Effector memory CD4-positive, alpha-beta T cell (primary cell): ENCODE measurements around the gene AGL.
"Not testable (repeated sequence)": the region's sequence is repeated elsewhere in the genome, so short reads cannot be mapped to it uniquely, and the experiment has no call there.

Source experiments
- DNase-seq, 3 donors: peaks; one replicate each; pipeline ENCODE4 v3.0.0-alpha.2; 2020
- H3K27ac ChIP-seq: 2 replicates; pipeline ENCODE4 v1.7.0; 2013; ENCODE audit warnings: mild to moderate bottlenecking, low read length, moderate library complexity; ENCODE audit not compliant: insufficient read depth, poor library complexity, severe bottlenecking
- H3K27me3 ChIP-seq: replicated peaks from 2 replicates; pipeline ENCODE4 v1.7.0; 2013; ENCODE audit warnings: mild to moderate bottlenecking, low read length; ENCODE audit not compliant: insufficient read depth, control insufficient read depth, poor library complexity, severe bottlenecking
- H3K36me3 ChIP-seq: 2 replicates; pipeline ENCODE4 v1.7.0; 2013; ENCODE audit warnings: mild to moderate bottlenecking, low read length, moderate library complexity; ENCODE audit not compliant: control insufficient read depth, insufficient read depth
- H3K4me1 ChIP-seq: 2 replicates; pipeline ENCODE4 v1.7.0; 2013; ENCODE audit warnings: low read length, mild to moderate bottlenecking; ENCODE audit not compliant: control insufficient read depth, insufficient read depth, poor library complexity, severe bottlenecking
- H3K4me3 ChIP-seq: 2 replicates; pipeline ENCODE4 v1.7.0; 2013; ENCODE audit warnings: low read length, low read depth, mild to moderate bottlenecking; ENCODE audit not compliant: insufficient read depth, poor library complexity, severe bottlenecking
- H3K9me3 ChIP-seq: 2 replicates; pipeline ENCODE4 v1.7.0; 2013; ENCODE audit warnings: mild to moderate bottlenecking, low read length, moderate library complexity; ENCODE audit not compliant: control insufficient read depth

AGL gene

DNA sequence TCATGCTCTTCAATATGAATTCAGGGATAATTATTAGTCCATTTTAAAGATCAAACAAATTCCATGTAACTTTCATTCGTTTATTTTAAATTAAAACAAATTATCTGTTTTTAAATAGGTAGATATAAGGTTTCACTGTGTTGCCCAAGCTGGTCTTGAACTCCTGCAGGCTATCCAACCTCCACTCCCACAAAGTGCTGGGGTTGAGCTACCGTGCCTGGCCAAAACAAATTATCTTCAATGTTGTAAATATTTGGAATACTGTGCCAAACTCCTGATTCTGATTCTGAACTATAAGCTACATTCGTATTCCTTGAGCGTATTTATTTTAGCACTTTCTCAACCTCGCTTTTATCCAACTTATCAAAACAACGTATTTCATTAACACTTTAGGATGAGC is 19.6 kb downstream of the AGL start:
- no peaks in the 10 kb centered on the region for H3K4me1 ChIP-seq
- no peak overlapping the region for H3K27ac ChIP-seq
- no peak for DNase-seq
- no peaks in the 10 kb centered on the region for H3K9me3 ChIP-seq
- peaks cover 15% of the 10 kb centered on the region for H3K36me3 ChIP-seq
- H3K27me3 ChIP-seq = no peaks in the 10 kb centered on the region
- no peak overlapping the region for H3K4me3 ChIP-seq

- Histone ChIP-seq H3K4me3 (no peak overlapping the region), H3K9me3 (no peaks in the 10 kb centered on the region), H3K36me3 (peaks cover 14% of the 10 kb centered on the region), H3K27me3 (no peaks in the 10 kb centered on the region), H3K27ac (no peak overlapping the region), H3K4me1 (no peaks in the 10 kb centered on the region)
- no peak for DNase-seq
Measured at GRCh38 chr1:99872063-99872462, 21.9 kb downstream of the AGL start.

DNA sequence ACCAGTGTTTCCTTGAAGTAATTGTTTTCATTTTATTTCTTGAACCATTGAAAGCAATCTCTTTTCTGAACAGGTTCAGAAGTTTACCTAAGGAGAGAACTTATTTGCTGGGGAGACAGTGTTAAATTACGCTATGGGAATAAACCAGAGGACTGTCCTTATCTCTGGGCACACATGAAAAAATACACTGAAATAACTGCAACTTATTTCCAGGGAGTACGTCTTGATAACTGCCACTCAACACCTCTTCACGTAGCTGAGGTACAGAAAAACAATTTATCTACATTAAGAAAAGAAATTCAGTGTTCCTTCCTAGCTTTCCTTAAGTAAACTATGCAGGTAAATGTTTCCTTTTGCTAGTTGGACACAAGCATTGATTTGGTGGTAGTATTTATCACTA is 27.4 kb downstream of the AGL start:
- no peak overlapping the region for H3K27ac ChIP-seq

DNA sequence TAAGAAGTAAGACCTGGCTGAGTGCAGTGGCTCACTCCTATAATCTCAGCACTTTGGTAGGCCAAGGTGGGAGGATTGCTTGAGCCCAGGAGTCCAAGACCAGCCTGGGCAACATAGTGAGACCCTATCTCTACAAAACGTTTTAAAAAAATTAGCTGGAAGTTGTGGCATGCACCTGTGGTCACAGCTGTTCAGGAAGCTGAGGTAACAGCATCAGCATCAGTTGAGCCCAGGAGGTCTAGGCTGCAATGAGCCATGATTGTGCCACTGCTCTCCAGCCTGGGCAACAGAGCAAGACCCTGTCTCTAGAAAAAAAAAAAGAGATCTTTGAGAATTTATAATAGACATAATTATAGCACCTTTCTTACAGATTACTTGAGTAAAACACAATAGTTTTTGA is 36.0 kb downstream of the AGL start:
- H3K4me1 ChIP-seq = no peaks in the 10 kb centered on the region
- H3K4me3 ChIP-seq = no peak overlapping the region
- peaks cover 30% of the 10 kb centered on the region for H3K36me3 ChIP-seq
- DNase-seq = no peak
- no peaks in the 10 kb centered on the region for H3K9me3 ChIP-seq
- H3K27me3 ChIP-seq = no peaks in the 10 kb centered on the region
- no peak overlapping the region for H3K27ac ChIP-seq

More for the DNA sequence above, 27.4 kb downstream of the AGL start:
- Histone ChIP-seq H3K4me3 (no peak overlapping the region), H3K27me3 (no peaks in the 10 kb centered on the region), H3K4me1 (no peaks in the 10 kb centered on the region), H3K9me3 (no peaks in the 10 kb centered on the region), H3K36me3 (peaks cover 26% of the 10 kb centered on the region)
- no peak for DNase-seq

- no peak for DNase-seq
- Histone ChIP-seq H3K4me1 (no peaks in the 10 kb centered on the region), H3K36me3 (peaks cover 30% of the 10 kb centered on the region), H3K27me3 (no peaks in the 10 kb centered on the region), H3K27ac (no peak overlapping the region), H3K4me3 (no peak overlapping the region), H3K9me3 (no peaks in the 10 kb centered on the region)
Measured at GRCh38 chr1:99886841-99887240, 36.7 kb downstream of the AGL start.

- Histone ChIP-seq H3K4me1 (no peaks in the 10 kb centered on the region), H3K27ac (no peak overlapping the region), H3K27me3 (no peaks in the 10 kb centered on the region), H3K36me3 (peaks cover 24% of the 10 kb centered on the region), H3K9me3 (no peaks in the 10 kb centered on the region), H3K4me3 (no peak overlapping the region)
- DNase-seq = no peak
Measured at GRCh38 chr1:99887890-99888289, 37.7 kb downstream of the AGL start.

DNA sequence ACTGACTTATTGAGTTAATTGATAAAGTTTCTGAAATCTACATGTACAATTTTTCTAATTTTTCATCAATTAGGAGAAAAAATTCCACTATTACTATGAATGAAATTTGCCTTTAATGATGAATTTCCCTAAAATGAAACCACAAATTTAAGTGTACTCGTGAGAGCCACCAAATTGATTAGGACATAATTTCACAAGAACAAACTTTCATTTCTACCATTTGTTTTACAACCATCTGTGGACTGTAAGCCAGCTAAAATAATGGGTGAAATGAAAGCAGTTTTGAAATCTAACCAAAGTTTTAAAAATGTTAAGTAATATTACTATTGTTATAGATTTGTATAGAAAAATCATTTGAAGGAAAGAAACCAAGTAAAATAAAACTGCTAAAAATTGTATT is 41.8 kb downstream of the AGL start:
- H3K9me3 ChIP-seq = no peaks in the 10 kb centered on the region
- no peak for DNase-seq
- no peaks in the 10 kb centered on the region for H3K27me3 ChIP-seq
- H3K27ac ChIP-seq = no peak overlapping the region
- H3K4me1 ChIP-seq = no peaks in the 10 kb centered on the region
- H3K4me3 ChIP-seq = no peak overlapping the region
- H3K36me3 ChIP-seq = peaks cover 20% of the 10 kb centered on the region

- H3K4me1 ChIP-seq, H3K27ac ChIP-seq, H3K9me3 ChIP-seq, DNase-seq, H3K27me3 ChIP-seq, H3K4me3 ChIP-seq: not testable (repeated sequence)
- H3K36me3 ChIP-seq = peaks cover 11% of the 10 kb centered on the region
Measured at GRCh38 chr1:99903278-99903677, 53.1 kb downstream of the AGL start.

- Histone ChIP-seq H3K27me3 (no peaks in the 10 kb centered on the region), H3K27ac (no peak overlapping the region), H3K4me1 (no peaks in the 10 kb centered on the region), H3K9me3 (no peaks in the 10 kb centered on the region), H3K4me3 (no peak overlapping the region), H3K36me3 (peaks cover 15% of the 10 kb centered on the region)
- DNase-seq = no peak
Measured at GRCh38 chr1:99906535-99906934, 56.4 kb downstream of the AGL start.

GRCh38 chr1:99917214-99917613 is 67.1 kb downstream of the AGL start:
- DNase-seq = no peak
- Histone ChIP-seq H3K27me3 (no peaks in the 10 kb centered on the region), H3K4me1 (no peaks in the 10 kb centered on the region), H3K36me3 (peaks cover 32% of the 10 kb centered on the region), H3K4me3 (no peak overlapping the region), H3K27ac (no peak overlapping the region), H3K9me3 (no peaks in the 10 kb centered on the region)

DNA sequence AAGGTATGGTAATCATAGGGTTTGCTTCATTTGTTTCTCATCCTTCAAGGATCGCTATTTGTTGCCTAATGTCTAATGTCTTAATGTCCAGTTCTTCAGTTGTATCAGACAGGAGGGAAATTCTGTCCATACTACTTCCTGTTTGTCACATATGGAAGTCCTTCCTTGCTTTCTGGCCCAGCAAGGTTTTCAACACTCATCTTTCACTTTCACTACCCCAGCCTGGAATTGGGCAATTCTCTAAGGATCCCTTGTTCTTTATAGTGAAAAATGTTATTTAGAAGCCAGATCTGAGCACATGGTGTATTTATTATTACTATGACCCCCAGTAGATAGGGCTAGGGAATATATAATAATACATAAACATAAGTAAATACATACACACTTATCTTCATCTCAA is 69.1 kb downstream of the AGL start:
- Histone ChIP-seq H3K27me3 (no peaks in the 10 kb centered on the region), H3K4me3 (no peak overlapping the region), H3K36me3 (peaks cover 19% of the 10 kb centered on the region), H3K27ac (no peak overlapping the region), H3K9me3 (no peaks in the 10 kb centered on the region), H3K4me1 (no peaks in the 10 kb centered on the region)
- DNase-seq = no peak
